Spleen (tissue), 11 donors: ENCODE measurements around the gene FRMD4B. TPM values are rescaled to one million over a fixed set of nuclear protein-coding genes. Genes with fewer than 3 reads are reported as not detected.

ENCODE experiments used
- DNase-seq: peaks from one replicate; pipeline ENCODE4 v3.0.0-alpha.2; 2020
- H3K27ac ChIP-seq, 8 donors: fragments of 200-600 bp; sonication (generic) in 7 of 8; 1 replicate in 4 of 8; 2 replicates in 4 of 8; pipeline versions ENCODE4 v1.5.0 to v1.8.0; 2016 to 2021; ENCODE audit warnings: inconsistent platforms in 4 of 8, mild to moderate bottlenecking in 4 of 8, moderate library complexity in 1 of 8
- H3K27me3 ChIP-seq, 7 donors: fragments of 200-600 bp; sonication (generic) in 6 of 7; replicated peaks in 1 of 7; 1 replicate in 4 of 7; 2 replicates in 3 of 7; pipeline versions ENCODE4 v1.5.0 to v1.8.0; 2016 to 2021; ENCODE audit warnings: inconsistent platforms in 3 of 7, mild to moderate bottlenecking in 1 of 7
- H3K36me3 ChIP-seq, 6 donors: fragments of 200-600 bp; sonication (generic) in 5 of 6; 1 replicate in 4 of 6; 2 replicates in 2 of 6; pipeline versions ENCODE4 v1.5.0 to v1.8.0; 2016 to 2021; ENCODE audit warnings: inconsistent platforms in 2 of 6
- H3K4me1 ChIP-seq, 6 donors: fragments of 200-600 bp; sonication (generic) in 5 of 6; 1 replicate in 3 of 6; 2 replicates in 3 of 6; pipeline versions ENCODE4 v1.5.0 to v1.8.0; 2016 to 2021; ENCODE audit warnings: inconsistent platforms in 3 of 6
- H3K4me3 ChIP-seq, 8 donors: fragments of 200-600 bp; sonication (generic) in 7 of 8; 1 replicate in 4 of 8; 2 replicates in 4 of 8; pipeline versions ENCODE4 v1.5.0 to v1.8.0; 2016 to 2021; ENCODE audit warnings: inconsistent platforms in 4 of 8, mild to moderate bottlenecking in 4 of 8, moderate library complexity in 2 of 8
- H3K9me3 ChIP-seq, 8 donors: fragments of 200-600 bp; sonication (generic) in 7 of 8; 1 replicate in 4 of 8; 2 replicates in 4 of 8; pipeline versions ENCODE4 v1.5.0 to v1.8.0; 2016 to 2021; ENCODE audit warnings: inconsistent platforms in 4 of 8
- CTCF ChIP-seq, 11 experiments: fragments of 200-600 bp in 7 of 11; fragments of 450-650 bp in 4 of 11; sonication (generic) in 4 of 11; IDR thresholded peaks in 8 of 11; conservative IDR thresholded peaks in 3 of 11; 1 replicate in 7 of 11; 2 replicates in 4 of 11; pipeline versions ENCODE4 v1.4.0 to v1.8.0; 2016 to 2021; ENCODE audit warnings: antibody characterized with exemption in 11 of 11, inconsistent platforms in 4 of 11, mild to moderate bottlenecking in 1 of 11
- POLR2A ChIP-seq, 3 donors: fragments of 450-650 bp; IDR thresholded peaks; one replicate each; pipeline ENCODE4 v1.5.1; 2017; ENCODE audit warnings: antibody characterized with exemption in 3 of 3, mild to moderate bottlenecking in 1 of 3
- POLR2AphosphoS5 ChIP-seq, 3 donors: sonication (generic); formaldehyde crosslinking; IDR thresholded peaks; one replicate each; pipeline ENCODE4 v1.5.1; 2017; ENCODE audit warnings: antibody characterized with exemption in 3 of 3
- WGBS, 5 donors: extraction: QIAGEN DNeasy Blood & Tissue Kit in 3 of 5; methylation state at CpG; one replicate each; pipeline versions ENCODE4 v1.1.5 to v1.1.7; 2013 to 2018; 5-methylcytosine and 5-hydroxymethylcytosine counted together
- intact Hi-C: fragments of 100-400 bp; cut with DNase I; formaldehyde crosslinking; loops from one replicate; pipeline ENCODE4 v1.15.0; 2023; ENCODE audit warnings: low total_unique reads
- polyA plus RNA-seq, 3 donors: library from polyadenylated mRNA; stranded (reverse); fragments of 200-250 nt; gene quantifications; one replicate each; pipeline ENCODE4 v1.2.1, GENCODE V29; 2013
- total RNA-seq, 7 donors: library from RNA; depleted of rRNA in 3 of 7; stranded (reverse); fragments of >200 nt in 3 of 7; fragmentation: NEBNext Ultra II Directional in 4 of 7; extraction: Animal tissue kit (Norgen Biotek cat#: 25700) in 4 of 7; gene quantifications; one replicate each; pipeline versions ENCODE4 v1.1.0 to v1.2.1, GENCODE V29; 2016 to 2021
- donor health status: healthy with polysubstance abuse.
- donor health status: DM: no; HTN: no; CAD: no; lungs with moderate emphysema.
- donor health status: DM: no; HTN: no; CAD: no.
- donor health status: Bipolar disorder and iron deficiency.
- donor health status: healthy.
- donor health status: DM: no; HTN: no; CAD: no.
- donor health status: DM: yes; HTN: yes; CAD: no.

Gene FRMD4B
- total and polyA plus RNA-seq, 10 donors: 8.1 to 143 (median 112) TPM

GRCh38 chr3:69232482-69232881 is 153.4 kb downstream of the FRMD4B start:
- H3K9me3 ChIP-seq: no peaks in the 10 kb centered on the region
- no peak for TF ChIP-seq CTCF (IDR thresholded peaks at IDR 0.05 in 8 of 11, conservative IDR thresholded peaks at IDR 0.05 in 3 of 11)
- no peak overlapping the region for H3K27ac ChIP-seq

GRCh38 chr3:69231929-69232440 is 153.9 kb downstream of the FRMD4B start:
- TF ChIP-seq POLR2AphosphoS5 (IDR thresholded peaks at IDR 0.05) (no peak), CTCF (IDR thresholded peaks at IDR 0.05 in 8 of 11, conservative IDR thresholded peaks at IDR 0.05 in 3 of 11) (no peak), POLR2A (IDR thresholded peaks at IDR 0.05) (no peak)
- H3K4me1 ChIP-seq: peaks cover 0 to 19% (median 12%) of the 10 kb centered on the region in 6 donors
- no peak overlapping the region for H3K4me3 ChIP-seq
- no peaks in the 10 kb centered on the region for H3K9me3 ChIP-seq
- H3K36me3 ChIP-seq: peaks cover 0 to 19% (median 0%) of the 10 kb centered on the region in 6 donors
- H3K27ac ChIP-seq: peak overlapping the region in 1 of 8 donors; percentile 11
- 60 to 87% (median 67%) methylated on average over 6 of the region's 6 CpGs for WGBS, 5 donors
- intact Hi-C loops: no loop called here
- H3K27me3 ChIP-seq: no peaks in the 10 kb centered on the region
- no peak for DNase-seq

More at GRCh38 chr3:69232482-69232881, 153.4 kb downstream of the FRMD4B start:
- WGBS, 5 donors: 83 to 96% (median 94%) methylated on average over 2 of the region's 2 CpGs
- Histone ChIP-seq H3K36me3 (peaks cover 0 to 19% (median 0%) of the 10 kb centered on the region in 6 donors), H3K4me1 (peaks cover 0 to 24% (median 16%) of the 10 kb centered on the region in 6 donors), H3K27me3 (no peaks in the 10 kb centered on the region), H3K4me3 (no peak overlapping the region)
- DNase-seq: no peak
- intact Hi-C loops: no loop called here

GRCh38 chr3:69226071-69226470 is 159.8 kb downstream of the FRMD4B start:
- H3K9me3 ChIP-seq: no peaks in the 10 kb centered on the region
- H3K27me3 ChIP-seq: no peaks in the 10 kb centered on the region
- DNase-seq: no peak
- H3K36me3 ChIP-seq: peaks cover 0 to 36% (median 8%) of the 10 kb centered on the region in 6 donors
- intact Hi-C loops: no loop called here
- no peak overlapping the region for H3K27ac ChIP-seq
- H3K4me3 ChIP-seq: no peak overlapping the region
- 71 to 89% (median 79%) methylated on average over 1 of the region's 1 CpG for WGBS, 5 donors
- TF ChIP-seq POLR2AphosphoS5 (IDR thresholded peaks at IDR 0.05) (no peak), POLR2A (IDR thresholded peaks at IDR 0.05) (no peak), CTCF (IDR thresholded peaks at IDR 0.05 in 8 of 11, conservative IDR thresholded peaks at IDR 0.05 in 3 of 11) (no peak)
- H3K4me1 ChIP-seq: no peaks in the 10 kb centered on the region

GRCh38 chr3:69219101-69219708 is 166.7 kb downstream of the FRMD4B start:
- no peaks in the 10 kb centered on the region for H3K4me1 ChIP-seq
- no peak for TF ChIP-seq CTCF (IDR thresholded peaks at IDR 0.05 in 8 of 11, conservative IDR thresholded peaks at IDR 0.05 in 3 of 11)
- no peak for TF ChIP-seq POLR2A (IDR thresholded peaks at IDR 0.05)
- no peak for TF ChIP-seq POLR2AphosphoS5 (IDR thresholded peaks at IDR 0.05)
- no peak overlapping the region for H3K4me3 ChIP-seq
- intact Hi-C loops: no loop called here
- H3K27me3 ChIP-seq: no peaks in the 10 kb centered on the region
- DNase-seq: no peak
- no peak overlapping the region for H3K27ac ChIP-seq
- H3K36me3 ChIP-seq: peaks cover 0 to 83% (median 10%) of the 10 kb centered on the region in 6 donors
- 80 to 91% (median 86%) methylated on average over 7 of the region's 7 CpGs for WGBS, 5 donors
- no peaks in the 10 kb centered on the region for H3K9me3 ChIP-seq
